Aorta (tissue), 5 donors: Measurements from ENCODE around the gene EZR. TPM values are rescaled to one million over a fixed set of nuclear protein-coding genes. Genes with fewer than 3 reads are reported as not detected.
"Not testable (repeated sequence)": the region's sequence is repeated elsewhere in the genome, so short reads cannot be mapped to it uniquely, and the experiment has no call there.

Experiments used
- ATAC-seq: fragments of 200-7000 bp; cut with Tn5 transposase; one replicate; pipeline ENCODE4 v1.9.1; 2022; ENCODE audit warnings: moderate library complexity; ENCODE audit not compliant: low FRiP score
- DNase-seq, 2 donors: peaks; one replicate each; pipeline ENCODE4 v3.0.0-alpha.2; 2020
- H3K27ac ChIP-seq, 2 donors: one replicate each; pipeline ENCODE4 v1.5.1; 2013; ENCODE audit warnings: low read length in 2 of 2, mild to moderate bottlenecking in 2 of 2, moderate library complexity in 2 of 2, control low read depth in 1 of 2, inconsistent platforms in 1 of 2, low read depth in 1 of 2
- H3K27me3 ChIP-seq, 2 donors: one replicate each; pipeline ENCODE4 v1.6.1; 2013; ENCODE audit warnings: control low read depth in 1 of 2, low read length in 1 of 2, mild to moderate bottlenecking in 1 of 2, moderate library complexity in 1 of 2; ENCODE audit not compliant: insufficient read depth in 2 of 2, control insufficient read depth in 1 of 2
- H3K36me3 ChIP-seq, 2 donors: one replicate each; pipeline ENCODE4 v1.6.1; 2013; ENCODE audit warnings: control low read depth in 1 of 2, low read length in 1 of 2, mild to moderate bottlenecking in 1 of 2; ENCODE audit not compliant: insufficient read depth in 2 of 2, control insufficient read depth in 1 of 2
- H3K4me1 ChIP-seq, 2 donors: one replicate each; pipeline ENCODE4 v1.6.1; 2013; ENCODE audit warnings: low read length in 2 of 2, control low read depth in 1 of 2, mild to moderate bottlenecking in 1 of 2, moderate library complexity in 1 of 2; ENCODE audit not compliant: insufficient read depth in 2 of 2, control insufficient read depth in 1 of 2
- H3K4me3 ChIP-seq, 2 donors: one replicate each; pipeline ENCODE4 v1.5.1; 2013; ENCODE audit warnings: low read length in 2 of 2, control low read depth in 1 of 2, mild to moderate bottlenecking in 1 of 2
- H3K9me3 ChIP-seq: one replicate; pipeline ENCODE4 v1.6.1; 2013; ENCODE audit warnings: mild to moderate bottlenecking, low read length; ENCODE audit not compliant: control insufficient read depth
- WGBS, 2 donors: extraction: QIAGEN DNeasy Blood & Tissue Kit; methylation state at CpG; one replicate each; pipeline ENCODE4 v1.1.7; 2013; 5-methylcytosine and 5-hydroxymethylcytosine counted together
- intact Hi-C, 2 donors: fragments of 100-400 bp; cut with DNase I; formaldehyde crosslinking; loops; one replicate each; pipeline versions ENCODE4 v1.14.2 to v1.15.0; 2022
- polyA plus RNA-seq, 2 donors: library from polyadenylated mRNA; stranded (reverse); fragments of 200-250 nt; gene quantifications; one replicate each; pipeline ENCODE4 v1.2.3, GENCODE V29; 2013
- total RNA-seq, 2 donors: library from RNA; stranded (reverse); fragmentation: NEBNext Ultra II Directional; extraction: Animal tissue kit (Norgen Biotek cat#: 25700); gene quantifications; one replicate each; pipeline ENCODE4 v1.2.1, GENCODE V29; 2021
- donor health status: healthy with polysubstance abuse.
- donor health status: Bipolar disorder and iron deficiency.
- donor health status: DM: no; HTN: no; CAD: no.
- donor health status: DM: no; HTN: no; CAD: no.
- donor health status: DM: yes; HTN: yes; CAD: no.

Gene EZR
- total and polyA plus RNA-seq, 4 donors, result 13.4 to 127 (median 50.5) TPM

DNA sequence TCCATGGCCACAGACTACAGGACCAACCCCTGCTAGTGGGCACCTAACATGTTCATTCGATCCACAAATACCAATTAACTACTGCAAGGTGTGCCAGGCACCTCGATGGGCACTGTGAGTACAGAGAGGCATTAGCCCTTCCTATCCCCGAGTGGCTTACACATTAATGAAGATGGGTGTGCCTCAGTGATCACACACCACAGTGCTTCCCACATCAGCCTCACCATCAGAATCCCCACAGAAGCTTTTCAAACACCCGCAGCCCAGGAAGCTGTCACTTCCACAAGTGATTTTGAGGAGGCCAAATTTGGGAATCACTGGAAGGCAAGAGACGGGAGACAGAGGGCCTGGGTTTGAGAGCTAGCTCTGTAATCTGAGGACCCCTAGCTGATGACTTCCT lies 23.7 kb downstream of the EZR start:
- Histone ChIP-seq H3K27me3 (no peaks in the 10 kb centered on the region), H3K9me3 (no peaks in the 10 kb centered on the region), H3K36me3 (no peaks in the 10 kb centered on the region), H3K27ac (no peak overlapping the region), H3K4me3 (no peak overlapping the region), H3K4me1 (peaks cover 2 to 3% of the 10 kb centered on the region in 2 donors)
- DNase-seq (no peak), ATAC-seq (no peak)
- WGBS, 2 donors, result 95 to 97% methylated on average over 5 of the region's 5 CpGs
- intact Hi-C loops, result no loop called here

- 54 to 58% methylated on average over 1 of the region's 1 CpG for WGBS, 2 donors
- intact Hi-C loops, result no loop called here
- H3K36me3 ChIP-seq, result peaks cover 0 to 2% of the 10 kb centered on the region in 2 donors
- DNase-seq (no peak), ATAC-seq (no peak)
- H3K9me3 ChIP-seq, result no peaks in the 10 kb centered on the region
- no peak overlapping the region for H3K27ac ChIP-seq
- no peak overlapping the region for H3K4me3 ChIP-seq
- no peaks in the 10 kb centered on the region for H3K27me3 ChIP-seq
- H3K4me1 ChIP-seq, result no peaks in the 10 kb centered on the region
Observed at GRCh38 chr6:158793432-158793831, 25.7 kb downstream of the EZR start.

DNA sequence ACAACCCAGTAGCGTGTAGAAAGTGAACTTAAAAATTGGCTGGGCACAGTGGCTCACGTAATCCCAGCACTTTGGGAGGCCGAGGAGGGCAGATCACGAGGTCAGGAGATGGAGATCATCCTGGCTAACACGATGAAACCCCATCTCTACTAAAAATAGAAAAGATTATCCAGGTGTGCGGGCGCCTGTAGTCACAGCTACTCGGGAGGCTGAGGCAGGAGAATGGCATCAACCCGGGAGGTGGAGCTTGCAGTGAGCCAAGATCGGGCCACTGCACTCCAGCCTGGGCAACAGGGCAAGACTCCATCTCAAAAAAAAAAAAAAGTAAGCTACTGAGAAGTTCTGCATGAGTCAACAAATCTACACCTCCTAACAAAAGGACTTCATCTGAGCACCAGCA lies 26.7 kb downstream of the EZR start:
- intact Hi-C loops, result not testable (repeated sequence)

GRCh38 chr6:158791274-158791855 lies 27.8 kb downstream of the EZR start:
- Histone ChIP-seq H3K4me3 (no peak overlapping the region), H3K9me3 (no peaks in the 10 kb centered on the region), H3K27me3 (no peaks in the 10 kb centered on the region), H3K36me3 (peaks cover 0 to 4% of the 10 kb centered on the region in 2 donors), H3K27ac (no peak overlapping the region), H3K4me1 (no peaks in the 10 kb centered on the region)
- DNase-seq (no peak), ATAC-seq (no peak)
- intact Hi-C loops, result no loop called here
- WGBS, 2 donors, result 74 to 76% methylated on average over 5 to 7 of the region's 7 CpGs

More for the DNA sequence above, 26.7 kb downstream of the EZR start:
- not testable (repeated sequence) for H3K9me3 ChIP-seq, H3K27ac ChIP-seq, H3K36me3 ChIP-seq, DNase-seq, ATAC-seq, H3K4me3 ChIP-seq, H3K27me3 ChIP-seq, H3K4me1 ChIP-seq
- WGBS, 2 donors, result 82 to 89% methylated on average over 10 of the region's 10 CpGs

DNA sequence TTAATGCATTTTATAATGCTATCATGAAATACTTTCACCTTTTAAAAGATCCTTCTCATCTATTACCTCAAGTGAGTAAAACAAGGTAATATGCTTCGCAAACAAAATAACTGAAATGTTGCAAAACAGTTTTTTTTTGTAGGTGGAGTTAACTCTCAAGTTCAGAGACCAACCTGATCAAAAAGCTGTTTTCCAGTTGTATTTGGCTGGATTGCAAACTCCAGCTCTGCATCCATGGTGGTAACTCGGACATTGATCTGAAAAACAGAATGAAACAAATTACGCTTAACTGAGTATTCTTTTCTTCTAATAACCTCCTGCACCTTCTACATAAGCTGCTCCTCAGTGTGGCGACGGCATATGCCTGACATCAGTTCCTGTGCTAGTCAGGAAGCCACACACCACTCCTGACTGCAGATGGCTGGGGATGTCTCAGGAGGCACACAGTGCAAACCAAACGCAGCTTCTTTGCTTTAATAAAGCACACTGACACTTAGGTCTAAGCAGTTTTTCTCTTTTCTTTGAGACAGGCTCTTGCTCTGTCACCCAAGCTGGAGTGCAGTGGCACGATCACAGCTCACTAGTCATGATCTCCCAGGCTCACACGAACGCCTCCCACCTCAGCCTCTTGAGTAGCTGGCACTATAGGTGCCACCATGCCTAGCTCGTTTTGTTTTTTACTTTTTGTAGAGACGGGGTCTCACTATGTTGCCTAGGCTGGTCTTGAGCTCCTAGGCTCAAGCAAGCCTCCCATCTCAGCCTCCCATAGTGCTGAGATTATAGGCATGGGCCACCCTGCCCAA lies 29.9 kb downstream of the EZR start:
- no peak overlapping the region for H3K4me3 ChIP-seq
- intact Hi-C loops, result no loop called here
- 90% methylated on average over 11 of the region's 11 CpGs for WGBS, 2 donors
- H3K27me3 ChIP-seq, result no peaks in the 10 kb centered on the region
- ATAC-seq, result no peak
- H3K9me3 ChIP-seq, result no peaks in the 10 kb centered on the region
- H3K27ac ChIP-seq, result no peak overlapping the region
- peaks cover 3 to 7% of the 10 kb centered on the region in 2 donors for H3K36me3 ChIP-seq
- H3K4me1 ChIP-seq, result no peaks in the 10 kb centered on the region
- no peak for DNase-seq

DNA sequence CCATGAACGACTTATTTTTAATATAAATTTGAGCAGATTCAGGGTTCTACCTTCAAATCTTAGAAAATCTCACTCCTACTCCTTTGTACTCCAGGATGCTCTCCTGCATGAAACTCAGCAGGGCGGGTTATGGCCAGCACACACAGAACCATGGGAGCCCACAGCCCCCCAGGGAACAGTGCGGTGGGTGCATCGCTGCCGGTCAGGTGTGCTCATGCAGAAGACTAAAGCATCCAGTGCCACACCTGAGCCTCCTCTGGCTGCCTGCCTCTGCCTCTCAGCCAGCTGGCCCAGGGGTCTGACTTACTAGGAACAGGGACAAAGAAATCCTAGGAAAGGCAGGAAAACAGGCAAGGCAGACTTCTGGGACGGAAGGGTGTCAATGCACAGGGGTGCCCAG lies 31.8 kb downstream of the EZR start:
- H3K27ac ChIP-seq, result no peak overlapping the region
- intact Hi-C loops, result no loop called here
- H3K4me3 ChIP-seq, result no peak overlapping the region
- peaks cover 7 to 8% of the 10 kb centered on the region in 2 donors for H3K36me3 ChIP-seq
- WGBS, 2 donors, result 78% methylated on average over 6 of the region's 6 CpGs
- ATAC-seq (no peak), DNase-seq (no peak)
- no peaks in the 10 kb centered on the region for H3K9me3 ChIP-seq
- no peaks in the 10 kb centered on the region for H3K4me1 ChIP-seq
- no peaks in the 10 kb centered on the region for H3K27me3 ChIP-seq

DNA sequence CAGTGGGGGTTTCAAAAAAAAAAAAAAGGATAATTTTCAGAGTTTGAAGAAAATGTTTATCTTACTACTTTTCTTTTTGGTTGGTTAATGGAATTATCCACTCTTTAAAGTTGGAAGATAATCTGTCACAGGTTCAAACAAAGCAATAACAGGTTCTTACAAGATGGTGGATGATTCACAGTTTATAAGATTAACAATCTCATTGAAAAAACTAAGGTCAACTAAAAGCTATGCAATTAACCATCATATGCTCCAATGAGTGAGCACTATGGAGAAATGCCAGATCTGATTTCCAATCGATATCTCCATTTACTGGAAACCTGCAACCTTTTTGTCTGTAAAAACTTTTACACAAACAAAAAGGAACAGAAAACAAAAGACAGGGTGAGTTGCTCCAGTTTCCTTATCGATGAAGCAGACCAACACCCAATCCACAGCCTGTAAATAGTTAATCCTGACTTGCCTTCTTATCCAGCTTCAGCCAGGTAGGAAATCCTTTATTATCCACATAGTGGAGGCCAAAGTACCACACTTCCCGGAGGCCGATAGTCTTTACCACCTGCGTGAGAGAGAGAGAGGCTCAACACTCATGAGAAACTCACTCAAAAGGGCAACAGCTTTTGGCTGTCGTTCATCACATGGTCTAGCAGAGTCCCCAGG lies 32.4 kb downstream of the EZR start:
- H3K27ac ChIP-seq, result no peak overlapping the region
- H3K9me3 ChIP-seq, result no peaks in the 10 kb centered on the region
- H3K4me1 ChIP-seq, result no peaks in the 10 kb centered on the region
- ATAC-seq (no peak), DNase-seq (no peak)
- 90 to 95% methylated on average over 6 of the region's 6 CpGs for WGBS, 2 donors
- H3K4me3 ChIP-seq, result no peak overlapping the region
- intact Hi-C loops, result no loop called here
- H3K27me3 ChIP-seq, result no peaks in the 10 kb centered on the region
- H3K36me3 ChIP-seq, result peaks cover 7 to 9% of the 10 kb centered on the region in 2 donors

GRCh38 chr6:158785036-158785435 lies 34.1 kb downstream of the EZR start:
- 86 to 91% methylated on average over 12 of the region's 12 CpGs for WGBS, 2 donors
- Histone ChIP-seq H3K4me3 (no peak overlapping the region), H3K9me3 (no peaks in the 10 kb centered on the region), H3K27me3 (no peaks in the 10 kb centered on the region), H3K4me1 (no peaks in the 10 kb centered on the region), H3K36me3 (peaks cover 7 to 9% of the 10 kb centered on the region in 2 donors), H3K27ac (no peak overlapping the region)
- DNase-seq (no peak), ATAC-seq (no peak)
- intact Hi-C loops, result no loop called here
